Ishikawa (cell line): Measurements from ENCODE around the gene MATN4.

Experiments
- CEBPB ChIP-seq: IDR thresholded peaks from 2 replicates; pipeline ENCODE4 v1.6.1; 2012
- CREB1 ChIP-seq: IDR thresholded peaks from 2 replicates; pipeline ENCODE4 v1.6.1; 2012; ENCODE audit warnings: low read depth
- EGR1 ChIP-seq: IDR thresholded peaks from 2 replicates; pipeline ENCODE4 v1.6.1; 2012
- EP300 ChIP-seq: IDR thresholded peaks from 2 replicates; pipeline ENCODE4 v1.6.1; 2012; ENCODE audit warnings: borderline replicate concordance
- FOXM1 ChIP-seq: IDR thresholded peaks from 2 replicates; pipeline ENCODE4 v1.6.1; 2012; ENCODE audit warnings: low read depth, borderline replicate concordance
- MAX ChIP-seq: IDR thresholded peaks from 2 replicates; pipeline ENCODE4 v1.6.1; 2012
- NFIC ChIP-seq: IDR thresholded peaks from 2 replicates; pipeline ENCODE4 v1.6.1; 2012
- RAD21 ChIP-seq: IDR thresholded peaks from 2 replicates; pipeline ENCODE4 v1.6.1; 2012; ENCODE audit warnings: low read depth
- REST ChIP-seq: IDR thresholded peaks from 2 replicates; pipeline ENCODE4 v1.6.1; 2012; ENCODE audit warnings: low read depth, mild to moderate bottlenecking
- TAF1 ChIP-seq: IDR thresholded peaks from 2 replicates; pipeline ENCODE4 v1.6.1; 2012; ENCODE audit warnings: low read depth, mild to moderate bottlenecking
- TCF12 ChIP-seq: IDR thresholded peaks from 2 replicates; pipeline ENCODE4 v1.6.1; 2012; ENCODE audit warnings: low read depth
- TEAD4 ChIP-seq: IDR thresholded peaks from 2 replicates; pipeline ENCODE4 v1.6.1; 2012
- USF1 ChIP-seq: IDR thresholded peaks from 2 replicates; pipeline ENCODE4 v1.6.1; 2012
- YY1 ChIP-seq: IDR thresholded peaks from 2 replicates; pipeline ENCODE4 v1.6.1; 2012; ENCODE audit warnings: low read depth
- ZBTB7A ChIP-seq: IDR thresholded peaks from 2 replicates; pipeline ENCODE4 v1.6.1; 2012; ENCODE audit warnings: low read depth

Gene MATN4

DNA sequence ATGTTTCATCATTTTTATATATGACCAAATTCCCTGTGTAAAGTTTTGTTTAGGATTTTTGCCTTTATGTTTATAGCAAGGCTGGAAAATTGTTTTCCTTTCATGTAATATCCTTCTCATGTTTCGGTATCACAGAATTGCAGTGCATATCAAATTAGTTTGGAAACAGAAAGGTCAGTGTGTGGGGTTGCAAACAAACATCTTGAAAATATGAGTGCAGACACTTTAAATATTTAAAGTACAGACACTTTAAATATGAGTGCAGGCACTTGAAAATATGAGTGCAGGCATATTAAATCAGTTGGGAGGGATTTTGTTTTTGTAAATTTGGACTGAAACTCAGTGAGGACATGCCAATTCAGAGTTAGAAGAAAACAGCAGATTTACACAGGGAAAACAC lies 60.2 kb downstream of the MATN4 start:
- TF ChIP-seq CREB1: no peak
- no peak for TF ChIP-seq CEBPB
- TF ChIP-seq YY1: no peak
- TF ChIP-seq ZBTB7A: no peak
- TF ChIP-seq RAD21: no peak
- TF ChIP-seq REST: no peak
- no peak for TF ChIP-seq USF1
- TF ChIP-seq TCF12: no peak
- no peak for TF ChIP-seq NFIC
- TF ChIP-seq EP300: no peak
- no peak for TF ChIP-seq MAX
- TF ChIP-seq FOXM1: no peak
- no peak for TF ChIP-seq TAF1
- no peak for TF ChIP-seq TEAD4
- no peak for TF ChIP-seq EGR1

DNA sequence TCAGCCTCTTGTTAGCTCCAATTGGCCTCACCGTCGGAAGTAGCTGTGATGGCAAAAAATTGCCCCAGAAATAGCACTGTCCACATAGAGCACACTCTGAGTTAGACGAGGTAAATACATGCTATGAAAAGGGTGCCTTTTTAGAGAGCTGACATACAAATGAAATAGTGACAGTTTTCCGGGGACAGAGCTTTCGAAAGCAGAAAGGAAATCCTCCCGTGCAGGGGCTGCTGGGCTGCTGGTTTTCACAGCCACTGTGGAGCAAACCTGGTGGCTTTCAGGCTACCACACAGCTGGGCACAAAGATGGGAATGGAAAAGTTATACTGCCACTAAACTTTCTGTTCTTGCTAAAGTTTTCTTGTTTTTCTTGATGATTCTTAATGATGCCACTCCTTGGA lies 62.0 kb downstream of the MATN4 start:
- TF ChIP-seq TCF12: no peak
- no peak for TF ChIP-seq RAD21
- TF ChIP-seq CREB1: no peak
- TF ChIP-seq ZBTB7A: no peak
- TF ChIP-seq EGR1: no peak
- TF ChIP-seq TEAD4: no peak
- no peak for TF ChIP-seq USF1
- TF ChIP-seq REST: no peak
- TF ChIP-seq NFIC: no peak
- no peak for TF ChIP-seq FOXM1
- TF ChIP-seq YY1: no peak
- TF ChIP-seq CEBPB: no peak
- TF ChIP-seq MAX: no peak
- TF ChIP-seq TAF1: no peak
- TF ChIP-seq EP300: no peak
